WTC11 (cell line): ENCODE measurements around the gene FEM1C. TPM values are rescaled to one million over a fixed set of nuclear protein-coding genes. Genes with fewer than 3 reads are reported as not detected.

Experiments used
- ATAC-seq: fragments of 200-7000 bp; cut with Tn5 transposase; 2 replicates; pipeline ENCODE4 v1.10.0; 2021; ENCODE audit warnings: mild to moderate bottlenecking, moderate library complexity
- Bru-seq: library from RNA; stranded (reverse); fragments of 400-500 nt; gene quantifications from one replicate; lab custom pipeline; 2021; lab: Mats Ljungman, UMichigan
- CTCF ChIA-PET: fragments of 300-600 bp; sonication (Branson Sonifier 250); formaldehyde crosslinking; loops from one replicate; lab custom pipeline; 2021; ENCODE audit warnings: antibody characterized with exemption; lab: Charles Lee
- POLR2A ChIA-PET: fragments of 350-600 bp; sonication (Branson Sonifier 250); formaldehyde crosslinking; loops from one replicate; lab custom pipeline; 2021; ENCODE audit warnings: antibody characterized with exemption; lab: Charles Lee
- DNase-seq: peaks from one replicate; pipeline ENCODE4 v3.0.0; 2021; ENCODE audit warnings: low spot score
- H3K27ac Mint-ChIP-seq: 2 replicates; pipeline ENCODE4 v1.8.0; 2021; ENCODE audit warnings: mixed read lengths
- H3K27me3 Mint-ChIP-seq: 2 replicates; pipeline ENCODE4 v1.8.0; 2021; ENCODE audit warnings: low read depth, mild to moderate bottlenecking, moderate library complexity, mixed read lengths
- H3K36me3 Mint-ChIP-seq: 2 replicates; pipeline ENCODE4 v1.8.0; 2021; ENCODE audit warnings: mixed read lengths
- H3K4me1 Mint-ChIP-seq: 2 replicates; pipeline ENCODE4 v1.8.0; 2022; ENCODE audit warnings: mixed read lengths
- H3K4me3 Mint-ChIP-seq: 2 replicates; pipeline ENCODE4 v1.8.0; 2021; ENCODE audit warnings: mild to moderate bottlenecking, moderate library complexity, mixed read lengths
- H3K9me3 Mint-ChIP-seq: 2 replicates; pipeline ENCODE4 v1.8.0; 2021; ENCODE audit warnings: mixed read lengths
- CREM ChIP-seq: sonication (generic); formaldehyde crosslinking; IDR thresholded peaks from 2 replicates; pipeline ENCODE4 v1.8.1; 2022; ENCODE audit warnings: mild to moderate bottlenecking, missing genetic modification reagents, moderate library complexity
- ELF4 ChIP-seq: sonication (generic); formaldehyde crosslinking; IDR thresholded peaks from 2 replicates; pipeline ENCODE4 v1.8.1; 2022; ENCODE audit warnings: low read depth, mild to moderate bottlenecking, moderate library complexity, missing genetic modification reagents
- ETV6 ChIP-seq: sonication (generic); formaldehyde crosslinking; IDR thresholded peaks from 2 replicates; pipeline ENCODE4 v1.8.1; 2022; ENCODE audit warnings: mild to moderate bottlenecking, missing genetic modification reagents
- FOXP1 ChIP-seq: sonication (generic); formaldehyde crosslinking; IDR thresholded peaks from 2 replicates; pipeline ENCODE4 v1.8.0; 2022; ENCODE audit warnings: missing genetic modification reagents, mild to moderate bottlenecking, moderate library complexity, borderline replicate concordance
- GABPB1 ChIP-seq: sonication (generic); formaldehyde crosslinking; IDR thresholded peaks from 2 replicates; pipeline ENCODE4 v1.8.1; 2023; ENCODE audit warnings: mild to moderate bottlenecking, missing genetic modification reagents
- GRHL2 ChIP-seq: fragments of 250-450 bp; sonication (Bioruptor Pico); IDR thresholded peaks from 2 replicates; pipeline ENCODE4 v1.8.0; 2022; ENCODE audit warnings: mild to moderate bottlenecking, moderate library complexity; ENCODE audit not compliant: insufficient replicate concordance, severe bottlenecking
- NFATC4 ChIP-seq: fragments of 250-450 bp; sonication (Bioruptor Pico); IDR thresholded peaks from 2 replicates; pipeline ENCODE4 v1.9.0; 2021; ENCODE audit warnings: mild to moderate bottlenecking
- NR1H2 ChIP-seq: sonication (generic); formaldehyde crosslinking; IDR thresholded peaks from 2 replicates; pipeline ENCODE4 v1.9.0; 2021; ENCODE audit warnings: mild to moderate bottlenecking, moderate library complexity, missing genetic modification reagents
- SP1 ChIP-seq: sonication (generic); formaldehyde crosslinking; conservative IDR thresholded peaks from 2 replicates; pipeline ENCODE4 v1.8.1; 2022; ENCODE audit warnings: missing genetic modification reagents
- TEAD1 ChIP-seq: sonication (generic); formaldehyde crosslinking; IDR thresholded peaks from 2 replicates; pipeline ENCODE4 v1.8.0; 2022; ENCODE audit warnings: mild to moderate bottlenecking, missing genetic modification reagents
- long read RNA-seq, 3 experiments: library from RNA in 1 of 3; library from capped mRNA in 1 of 3; library from polyadenylated mRNA in 1 of 3; unstranded in 2 of 3; stranded (forward) in 1 of 3; transcript quantifications; one replicate each; pipeline ENCODE4 v2.0.0, GENCODE V29; 2021
- total RNA-seq: library from RNA; stranded (reverse); gene quantifications from 3 replicates; pipeline ENCODE4 v1.2.3, GENCODE V29; 2021
- TF ChIP-seq, protein P1 (sequence below): fragments of 250-450 bp; sonication (Bioruptor Pico); IDR thresholded peaks from 2 replicates; pipeline ENCODE4 v1.9.0; 2021; ENCODE audit warnings: moderate library complexity, mild to moderate bottlenecking, inconsistent platforms, borderline replicate concordance
- TF ChIP-seq, protein P2 (sequence below): fragments of 200-600 bp; IDR thresholded peaks from 2 replicates; pipeline ENCODE4 v1.8.0; 2022; ENCODE audit warnings: antibody characterized with exemption
- TF ChIP-seq, protein P3 (sequence below): sonication (generic); formaldehyde crosslinking; conservative IDR thresholded peaks from 2 replicates; pipeline ENCODE4 v1.8.1; 2023; ENCODE audit warnings: mild to moderate bottlenecking, low read depth, missing genetic modification reagents, moderate library complexity
- TF ChIP-seq, protein P4 (sequence below): sonication (generic); formaldehyde crosslinking; IDR thresholded peaks from 2 replicates; pipeline ENCODE4 v1.8.1; 2023; ENCODE audit warnings: mild to moderate bottlenecking, missing genetic modification reagents, moderate library complexity
- TF ChIP-seq, protein P5 (sequence below): fragments of 250-450 bp; sonication (Bioruptor Pico); conservative IDR thresholded peaks from 2 replicates; pipeline ENCODE4 v1.9.0; 2021; ENCODE audit warnings: mild to moderate bottlenecking
- TF ChIP-seq, protein P6 (sequence below): fragments of 250-450 bp; sonication (Bioruptor Pico); IDR thresholded peaks from 2 replicates; pipeline ENCODE4 v1.9.0; 2021; ENCODE audit warnings: mild to moderate bottlenecking
- TF ChIP-seq, protein P7 (sequence below): sonication (generic); formaldehyde crosslinking; IDR thresholded peaks from 2 replicates; pipeline ENCODE4 v1.8.1; 2023; ENCODE audit warnings: mild to moderate bottlenecking, missing genetic modification reagents
- TF ChIP-seq, protein P8 (sequence below): sonication (generic); formaldehyde crosslinking; IDR thresholded peaks from 2 replicates; pipeline ENCODE4 v1.8.1; 2022; ENCODE audit warnings: low read depth, mild to moderate bottlenecking, moderate library complexity, missing genetic modification reagents, borderline replicate concordance

Gene FEM1C, protein sequence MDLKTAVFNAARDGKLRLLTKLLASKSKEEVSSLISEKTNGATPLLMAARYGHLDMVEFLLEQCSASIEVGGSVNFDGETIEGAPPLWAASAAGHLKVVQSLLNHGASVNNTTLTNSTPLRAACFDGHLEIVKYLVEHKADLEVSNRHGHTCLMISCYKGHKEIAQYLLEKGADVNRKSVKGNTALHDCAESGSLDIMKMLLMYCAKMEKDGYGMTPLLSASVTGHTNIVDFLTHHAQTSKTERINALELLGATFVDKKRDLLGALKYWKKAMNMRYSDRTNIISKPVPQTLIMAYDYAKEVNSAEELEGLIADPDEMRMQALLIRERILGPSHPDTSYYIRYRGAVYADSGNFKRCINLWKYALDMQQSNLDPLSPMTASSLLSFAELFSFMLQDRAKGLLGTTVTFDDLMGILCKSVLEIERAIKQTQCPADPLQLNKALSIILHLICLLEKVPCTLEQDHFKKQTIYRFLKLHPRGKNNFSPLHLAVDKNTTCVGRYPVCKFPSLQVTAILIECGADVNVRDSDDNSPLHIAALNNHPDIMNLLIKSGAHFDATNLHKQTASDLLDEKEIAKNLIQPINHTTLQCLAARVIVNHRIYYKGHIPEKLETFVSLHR
- total RNA-seq = 12.1 to 13.6 TPM (median 12.4 TPM) in 3 replicates
- percentile 95 among the genes with signal in this experiment for Bru-seq, nascent RNA
- long read RNA-seq, experiment 1, full-length matches to known transcripts = 35 of 48 reads
- long read RNA-seq, experiment 1, partial matches to known transcripts = 3 of 48 reads
- long read RNA-seq, experiment 1, other reads (novel, unspliced or antisense) = 10 of 48 reads
- long read RNA-seq, experiment 2, full-length matches to known transcripts = 5 of 16 reads
- long read RNA-seq, experiment 2, partial matches to known transcripts = 1 of 16 reads
- long read RNA-seq, experiment 2, other reads (novel, unspliced or antisense) = 10 of 16 reads
- long read RNA-seq, experiment 3, full-length matches to known transcripts = 1 of 4 reads
- long read RNA-seq, experiment 3, partial matches to known transcripts = 0 of 4 reads
- long read RNA-seq, experiment 3, other reads (novel, unspliced or antisense) = 3 of 4 reads

DNA sequence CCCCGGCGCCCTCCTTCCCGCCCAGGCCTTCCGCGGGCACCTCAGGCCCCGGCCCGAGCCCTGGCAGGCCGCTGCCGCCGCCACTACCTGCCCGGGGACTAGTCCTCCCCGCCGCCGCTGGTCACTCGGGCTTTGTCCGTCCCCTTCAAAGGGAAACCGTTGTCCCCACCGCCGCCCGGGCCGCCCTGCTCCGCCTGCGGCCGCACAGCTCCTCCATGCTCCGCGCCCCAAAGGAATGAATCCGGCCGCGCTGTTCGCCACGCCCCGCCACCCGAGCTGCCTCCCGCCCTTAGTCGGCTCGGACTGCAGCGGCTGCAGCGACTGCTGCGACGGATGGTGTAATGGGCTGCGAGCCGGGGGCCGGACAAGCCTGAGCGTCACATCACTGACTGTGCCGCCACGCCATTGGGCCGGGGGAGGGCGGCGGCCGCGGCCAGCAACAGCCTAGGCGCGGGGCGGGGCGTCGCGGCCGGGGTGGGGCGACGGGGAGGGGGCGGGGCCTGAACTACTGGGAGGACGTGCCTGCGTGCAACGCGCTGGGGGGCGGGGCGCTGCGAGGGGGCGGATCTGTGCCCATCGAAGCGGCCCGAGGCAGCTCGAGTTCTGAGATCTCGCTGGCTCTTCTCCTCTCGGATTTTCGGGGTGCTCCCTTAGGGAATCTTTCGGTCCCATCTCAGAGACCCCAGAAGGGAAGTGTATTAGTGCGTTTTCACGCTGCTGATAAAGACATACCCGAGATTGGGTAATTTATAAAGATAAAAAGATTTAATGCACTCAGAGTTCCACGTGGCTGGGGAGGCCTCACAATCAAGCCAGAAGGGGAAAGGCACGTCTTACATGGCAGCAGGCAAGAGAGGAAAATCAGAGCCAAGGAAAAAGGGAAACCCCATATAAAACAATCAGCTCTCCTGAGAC lies at the start of gene FEM1C:
TSS of gene FEM1C (minus strand) at position 340 of the 915 bp plus-strand sequence. CDS start 1,282 bp downstream, outside the sequence.
- Mint-ChIP-seq H3K4me3 (peak within 1 kb of the TSS; percentile 93), H3K27me3 (peaks cover 6% of the 10 kb centered on the region), H3K9me3 (peaks cover 21% of the 10 kb centered on the region), H3K27ac (peak within 1 kb of the TSS; percentile 96), H3K4me1 (peaks cover 47% of the 10 kb centered on the region), H3K36me3 (peaks cover 42% of the 10 kb centered on the region)
- ChIA-PET CTCF (interaction anchor here (1.0 to 2.7 kb wide), 4 partner anchors 26 to 235 kb away, joined by 3 to 24 read pairs (median 6); no protein-coding TSS in a partner anchor), POLR2A (interaction anchor here (0.6 to 2.1 kb wide), 5 partner anchors 16 to 418 kb away, joined by 3 to 17 read pairs (median 3); partner anchors contain the start of genes CCDC112 and LVRN)
- peak; percentile 96 for ATAC-seq
- DNase-seq = peak; percentile 96
- TF ChIP-seq, protein P1, sequence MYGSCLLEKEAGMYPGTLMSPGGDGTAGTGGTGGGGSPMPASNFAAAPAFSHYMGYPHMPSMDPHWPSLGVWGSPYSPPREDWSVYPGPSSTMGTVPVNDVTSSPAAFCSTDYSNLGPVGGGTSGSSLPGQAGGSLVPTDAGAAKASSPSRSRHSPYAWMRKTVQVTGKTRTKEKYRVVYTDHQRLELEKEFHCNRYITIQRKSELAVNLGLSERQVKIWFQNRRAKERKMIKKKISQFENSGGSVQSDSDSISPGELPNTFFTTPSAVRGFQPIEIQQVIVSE = no peak
- TF ChIP-seq ETV6 (CRISPR knock-in tag) = peak; percentile 84; the same call in 1 of the 2 replicates
- TF ChIP-seq, protein P2, sequence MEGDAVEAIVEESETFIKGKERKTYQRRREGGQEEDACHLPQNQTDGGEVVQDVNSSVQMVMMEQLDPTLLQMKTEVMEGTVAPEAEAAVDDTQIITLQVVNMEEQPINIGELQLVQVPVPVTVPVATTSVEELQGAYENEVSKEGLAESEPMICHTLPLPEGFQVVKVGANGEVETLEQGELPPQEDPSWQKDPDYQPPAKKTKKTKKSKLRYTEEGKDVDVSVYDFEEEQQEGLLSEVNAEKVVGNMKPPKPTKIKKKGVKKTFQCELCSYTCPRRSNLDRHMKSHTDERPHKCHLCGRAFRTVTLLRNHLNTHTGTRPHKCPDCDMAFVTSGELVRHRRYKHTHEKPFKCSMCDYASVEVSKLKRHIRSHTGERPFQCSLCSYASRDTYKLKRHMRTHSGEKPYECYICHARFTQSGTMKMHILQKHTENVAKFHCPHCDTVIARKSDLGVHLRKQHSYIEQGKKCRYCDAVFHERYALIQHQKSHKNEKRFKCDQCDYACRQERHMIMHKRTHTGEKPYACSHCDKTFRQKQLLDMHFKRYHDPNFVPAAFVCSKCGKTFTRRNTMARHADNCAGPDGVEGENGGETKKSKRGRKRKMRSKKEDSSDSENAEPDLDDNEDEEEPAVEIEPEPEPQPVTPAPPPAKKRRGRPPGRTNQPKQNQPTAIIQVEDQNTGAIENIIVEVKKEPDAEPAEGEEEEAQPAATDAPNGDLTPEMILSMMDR = no peak
- TF ChIP-seq, protein P3, sequence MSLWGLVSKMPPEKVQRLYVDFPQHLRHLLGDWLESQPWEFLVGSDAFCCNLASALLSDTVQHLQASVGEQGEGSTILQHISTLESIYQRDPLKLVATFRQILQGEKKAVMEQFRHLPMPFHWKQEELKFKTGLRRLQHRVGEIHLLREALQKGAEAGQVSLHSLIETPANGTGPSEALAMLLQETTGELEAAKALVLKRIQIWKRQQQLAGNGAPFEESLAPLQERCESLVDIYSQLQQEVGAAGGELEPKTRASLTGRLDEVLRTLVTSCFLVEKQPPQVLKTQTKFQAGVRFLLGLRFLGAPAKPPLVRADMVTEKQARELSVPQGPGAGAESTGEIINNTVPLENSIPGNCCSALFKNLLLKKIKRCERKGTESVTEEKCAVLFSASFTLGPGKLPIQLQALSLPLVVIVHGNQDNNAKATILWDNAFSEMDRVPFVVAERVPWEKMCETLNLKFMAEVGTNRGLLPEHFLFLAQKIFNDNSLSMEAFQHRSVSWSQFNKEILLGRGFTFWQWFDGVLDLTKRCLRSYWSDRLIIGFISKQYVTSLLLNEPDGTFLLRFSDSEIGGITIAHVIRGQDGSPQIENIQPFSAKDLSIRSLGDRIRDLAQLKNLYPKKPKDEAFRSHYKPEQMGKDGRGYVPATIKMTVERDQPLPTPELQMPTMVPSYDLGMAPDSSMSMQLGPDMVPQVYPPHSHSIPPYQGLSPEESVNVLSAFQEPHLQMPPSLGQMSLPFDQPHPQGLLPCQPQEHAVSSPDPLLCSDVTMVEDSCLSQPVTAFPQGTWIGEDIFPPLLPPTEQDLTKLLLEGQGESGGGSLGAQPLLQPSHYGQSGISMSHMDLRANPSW (CRISPR knock-in tag) = no peak
- TF ChIP-seq, protein P4, sequence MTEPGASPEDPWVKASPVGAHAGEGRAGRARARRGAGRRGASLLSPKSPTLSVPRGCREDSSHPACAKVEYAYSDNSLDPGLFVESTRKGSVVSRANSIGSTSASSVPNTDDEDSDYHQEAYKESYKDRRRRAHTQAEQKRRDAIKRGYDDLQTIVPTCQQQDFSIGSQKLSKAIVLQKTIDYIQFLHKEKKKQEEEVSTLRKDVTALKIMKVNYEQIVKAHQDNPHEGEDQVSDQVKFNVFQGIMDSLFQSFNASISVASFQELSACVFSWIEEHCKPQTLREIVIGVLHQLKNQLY (CRISPR knock-in tag) = 0 out of 2 replicates have a peak, but pooled peaks have one; percentile 82
- TF ChIP-seq GRHL2 (CRISPR knock-in tag) = no peak
- peak; percentile 93 for TF ChIP-seq FOXP1 (CRISPR knock-in tag)
- TF ChIP-seq NFATC4 (CRISPR knock-in tag) = no peak; the same call in 1 of the 2 replicates
- TF ChIP-seq ELF4 = peak; percentile 67; the same call in 1 of the 2 replicates
- peak; percentile 76 for TF ChIP-seq SP1 (CRISPR knock-in tag)
- no peak for TF ChIP-seq NR1H2 (CRISPR knock-in tag)
- TF ChIP-seq, protein P5, sequence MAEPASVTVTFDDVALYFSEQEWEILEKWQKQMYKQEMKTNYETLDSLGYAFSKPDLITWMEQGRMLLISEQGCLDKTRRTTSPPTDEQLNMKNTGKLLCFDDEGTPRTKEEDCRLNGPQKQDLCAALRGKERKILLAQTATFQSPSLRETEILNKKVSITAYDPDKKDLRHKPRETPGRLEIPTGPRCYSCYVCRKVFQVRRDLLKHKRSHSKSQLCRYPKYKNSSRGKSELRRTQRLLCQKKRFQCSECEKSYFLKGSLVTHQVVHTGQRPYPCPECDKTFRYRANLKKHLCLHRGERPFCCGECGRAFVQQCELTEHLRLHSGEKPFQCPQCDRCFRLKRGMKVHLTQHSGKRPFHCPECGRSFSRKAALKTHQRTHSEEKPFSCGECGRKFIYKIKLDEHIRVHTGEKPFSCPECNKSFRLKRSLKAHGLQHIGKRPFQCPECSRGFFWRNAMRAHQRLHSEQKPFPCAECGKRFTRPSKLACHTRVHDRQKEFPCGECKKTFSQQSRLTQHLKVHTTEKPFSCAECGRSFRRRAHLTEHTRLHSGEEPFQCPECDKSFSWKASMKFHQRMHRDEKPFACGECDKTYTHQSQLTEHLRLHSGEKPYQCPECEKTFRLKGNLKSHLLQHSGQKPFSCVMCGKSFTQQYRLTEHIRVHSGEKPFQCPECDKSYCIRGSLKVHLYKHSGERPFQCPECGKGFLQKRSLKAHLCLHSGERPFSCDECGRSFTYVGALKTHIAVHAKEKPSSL = no peak
- TF ChIP-seq CREM (CRISPR knock-in tag) = peak; percentile 71; the same call in 1 of the 2 replicates
- peak; percentile 90 for TF ChIP-seq GABPB1 (CRISPR knock-in tag)
- TF ChIP-seq, protein P6, sequence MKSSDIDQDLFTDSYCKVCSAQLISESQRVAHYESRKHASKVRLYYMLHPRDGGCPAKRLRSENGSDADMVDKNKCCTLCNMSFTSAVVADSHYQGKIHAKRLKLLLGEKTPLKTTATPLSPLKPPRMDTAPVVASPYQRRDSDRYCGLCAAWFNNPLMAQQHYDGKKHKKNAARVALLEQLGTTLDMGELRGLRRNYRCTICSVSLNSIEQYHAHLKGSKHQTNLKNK = no peak
- TF ChIP-seq TEAD1 (CRISPR knock-in tag) = peak; percentile 93
- TF ChIP-seq, protein P7, sequence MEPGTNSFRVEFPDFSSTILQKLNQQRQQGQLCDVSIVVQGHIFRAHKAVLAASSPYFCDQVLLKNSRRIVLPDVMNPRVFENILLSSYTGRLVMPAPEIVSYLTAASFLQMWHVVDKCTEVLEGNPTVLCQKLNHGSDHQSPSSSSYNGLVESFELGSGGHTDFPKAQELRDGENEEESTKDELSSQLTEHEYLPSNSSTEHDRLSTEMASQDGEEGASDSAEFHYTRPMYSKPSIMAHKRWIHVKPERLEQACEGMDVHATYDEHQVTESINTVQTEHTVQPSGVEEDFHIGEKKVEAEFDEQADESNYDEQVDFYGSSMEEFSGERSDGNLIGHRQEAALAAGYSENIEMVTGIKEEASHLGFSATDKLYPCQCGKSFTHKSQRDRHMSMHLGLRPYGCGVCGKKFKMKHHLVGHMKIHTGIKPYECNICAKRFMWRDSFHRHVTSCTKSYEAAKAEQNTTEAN (CRISPR knock-in tag) = peak; percentile 80; the same call in 1 of the 2 replicates
- TF ChIP-seq, protein P8, sequence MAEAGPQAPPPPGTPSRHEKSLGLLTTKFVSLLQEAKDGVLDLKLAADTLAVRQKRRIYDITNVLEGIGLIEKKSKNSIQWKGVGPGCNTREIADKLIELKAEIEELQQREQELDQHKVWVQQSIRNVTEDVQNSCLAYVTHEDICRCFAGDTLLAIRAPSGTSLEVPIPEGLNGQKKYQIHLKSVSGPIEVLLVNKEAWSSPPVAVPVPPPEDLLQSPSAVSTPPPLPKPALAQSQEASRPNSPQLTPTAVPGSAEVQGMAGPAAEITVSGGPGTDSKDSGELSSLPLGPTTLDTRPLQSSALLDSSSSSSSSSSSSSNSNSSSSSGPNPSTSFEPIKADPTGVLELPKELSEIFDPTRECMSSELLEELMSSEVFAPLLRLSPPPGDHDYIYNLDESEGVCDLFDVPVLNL (CRISPR knock-in tag) = peak; percentile 68; the same call in 1 of the 2 replicates
